Measurements from ENCODE around the gene CROCC2.

Gene CROCC2

GRCh38 chr2:240873805-240874714 is 32.1 kb upstream of the CROCC2 start:
- H3K4me3 ChIP-seq (ENCODE audit: low read depth, low read length): no peak overlapping the region
- CTCF ChIA-PET: no interaction called here
- no peak overlapping the region for H3K27ac ChIP-seq (ENCODE audit: extremely low read depth, low read depth, low read length)
- H3K4me1 ChIP-seq (ENCODE audit: control insufficient read depth, insufficient read depth, low read length): no peaks in the 10 kb centered on the region
- POLR2A ChIA-PET: no interaction called here
- H3K9me3 ChIP-seq (ENCODE audit: control insufficient read depth, insufficient read depth, low read depth, low read length): no peaks in the 10 kb centered on the region
- TF ChIP-seq GLIS1 (tag by site-specific recombination; IDR thresholded peaks at IDR 0.05) (peak; percentile 75), ZEB2 (tag by site-specific recombination; IDR thresholded peaks at IDR 0.05) (no peak), ZIC2 (tag by site-specific recombination; IDR thresholded peaks at IDR 0.05) (peak; percentile 20; the same call in 1 of the 2 replicates), ZNF639 (tag by site-specific recombination; IDR thresholded peaks at IDR 0.05) (no peak), ZNF175 (tag by site-specific recombination; IDR thresholded peaks at IDR 0.05) (no peak), PRDM1 (tag by site-specific recombination; IDR thresholded peaks at IDR 0.05) (no peak), ZNF600 (tag by site-specific recombination; IDR thresholded peaks at IDR 0.05) (no peak)
- H3K36me3 ChIP-seq (ENCODE audit: control insufficient read depth in 2 of 2, insufficient read depth in 1 of 2, low read length in 2 of 2): no peaks in the 10 kb centered on the region

- H3K36me3 ChIP-seq (ENCODE audit: control insufficient read depth in 2 of 2, insufficient read depth in 1 of 2, low read length in 2 of 2): no peaks in the 10 kb centered on the region
- no peaks in the 10 kb centered on the region for H3K9me3 ChIP-seq (ENCODE audit: control insufficient read depth, insufficient read depth, low read depth, low read length)
- H3K4me3 ChIP-seq (ENCODE audit: low read depth, low read length): no peak overlapping the region
- ChIA-PET POLR2A (no interaction called here), CTCF (no interaction called here)
- H3K4me1 ChIP-seq (ENCODE audit: control insufficient read depth, insufficient read depth, low read length): no peaks in the 10 kb centered on the region
- no peak overlapping the region for H3K27ac ChIP-seq (ENCODE audit: extremely low read depth, low read depth, low read length)
- TF ChIP-seq ZNF10 (tag by site-specific recombination; IDR thresholded peaks at IDR 0.05): no peak
- no peak for TF ChIP-seq ZNF341 (tag by site-specific recombination; IDR thresholded peaks at IDR 0.05; ENCODE audit: low read depth)
- no peak for TF ChIP-seq ZNF138 (tag by site-specific recombination; IDR thresholded peaks at IDR 0.05; ENCODE audit: borderline replicate concordance)
- no peak for TF ChIP-seq ZNF121 (tag by site-specific recombination; IDR thresholded peaks at IDR 0.05)
- TF ChIP-seq ZFP3 (tag by site-specific recombination; IDR thresholded peaks at IDR 0.05; ENCODE audit: low read depth): no peak
- TF ChIP-seq ZNF514 (tag by site-specific recombination; IDR thresholded peaks at IDR 0.05): no peak
- TF ChIP-seq ZNF114 (tag by site-specific recombination; IDR thresholded peaks at IDR 0.05): no peak
- no peak for TF ChIP-seq ZNF112 (tag by site-specific recombination; IDR thresholded peaks at IDR 0.05)
- TF ChIP-seq, protein P1, sequence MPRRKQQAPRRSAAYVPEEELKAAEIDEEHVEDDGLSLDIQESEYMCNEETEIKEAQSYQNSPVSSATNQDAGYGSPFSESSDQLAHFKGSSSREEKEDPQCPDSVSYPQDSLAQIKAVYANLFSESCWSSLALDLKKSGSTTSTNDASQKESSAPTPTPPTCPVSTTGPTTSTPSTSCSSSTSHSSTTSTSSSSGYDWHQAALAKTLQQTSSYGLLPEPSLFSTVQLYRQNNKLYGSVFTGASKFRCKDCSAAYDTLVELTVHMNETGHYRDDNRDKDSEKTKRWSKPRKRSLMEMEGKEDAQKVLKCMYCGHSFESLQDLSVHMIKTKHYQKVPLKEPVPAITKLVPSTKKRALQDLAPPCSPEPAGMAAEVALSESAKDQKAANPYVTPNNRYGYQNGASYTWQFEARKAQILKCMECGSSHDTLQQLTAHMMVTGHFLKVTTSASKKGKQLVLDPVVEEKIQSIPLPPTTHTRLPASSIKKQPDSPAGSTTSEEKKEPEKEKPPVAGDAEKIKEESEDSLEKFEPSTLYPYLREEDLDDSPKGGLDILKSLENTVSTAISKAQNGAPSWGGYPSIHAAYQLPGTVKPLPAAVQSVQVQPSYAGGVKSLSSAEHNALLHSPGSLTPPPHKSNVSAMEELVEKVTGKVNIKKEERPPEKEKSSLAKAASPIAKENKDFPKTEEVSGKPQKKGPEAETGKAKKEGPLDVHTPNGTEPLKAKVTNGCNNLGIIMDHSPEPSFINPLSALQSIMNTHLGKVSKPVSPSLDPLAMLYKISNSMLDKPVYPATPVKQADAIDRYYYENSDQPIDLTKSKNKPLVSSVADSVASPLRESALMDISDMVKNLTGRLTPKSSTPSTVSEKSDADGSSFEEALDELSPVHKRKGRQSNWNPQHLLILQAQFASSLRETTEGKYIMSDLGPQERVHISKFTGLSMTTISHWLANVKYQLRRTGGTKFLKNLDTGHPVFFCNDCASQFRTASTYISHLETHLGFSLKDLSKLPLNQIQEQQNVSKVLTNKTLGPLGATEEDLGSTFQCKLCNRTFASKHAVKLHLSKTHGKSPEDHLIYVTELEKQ (tag by site-specific recombination; IDR thresholded peaks at IDR 0.05; ENCODE audit: borderline replicate concordance): no peak
- no peak for TF ChIP-seq ZFP41 (tag by site-specific recombination; IDR thresholded peaks at IDR 0.05; ENCODE audit: borderline replicate concordance)
- no peak for TF ChIP-seq PBX3 (CRISPR knock-in tag; IDR thresholded peaks at IDR 0.05)
Measured at GRCh38 chr2:240874715-240875227, 31.4 kb upstream of the CROCC2 start.
